H9 (cell line): Measurements from ENCODE around the gene SALL3. TPM values are rescaled to one million over a fixed set of nuclear protein-coding genes. Genes with fewer than 3 reads are reported as not detected.

Source experiments
- DNase-seq: peaks from one replicate; pipeline ENCODE4 v3.0.0-alpha.2; 2017
- H2AFZ ChIP-seq: one replicate; pipeline ENCODE4 v1.6.1; 2013; ENCODE audit warnings: mild to moderate bottlenecking, low read length, control low read depth, moderate library complexity
- H2AK5ac ChIP-seq: 2 replicates; pipeline ENCODE4 v1.6.1; 2013; ENCODE audit warnings: low read length, control low read depth, mixed read lengths; ENCODE audit not compliant: insufficient read length
- H2BK120ac ChIP-seq: one replicate; pipeline ENCODE4 v1.6.1; 2013; ENCODE audit warnings: low read depth, mild to moderate bottlenecking, low read length, control low read depth, inconsistent platforms; ENCODE audit not compliant: poor library complexity, severe bottlenecking
- H2BK12ac ChIP-seq: 2 replicates; pipeline ENCODE4 v1.6.1; 2013; ENCODE audit warnings: low read length, control low read depth, mixed read lengths, low read depth; ENCODE audit not compliant: insufficient read length
- H2BK15ac ChIP-seq: 2 replicates; pipeline ENCODE4 v1.6.1; 2013; ENCODE audit warnings: low read depth, low read length, control low read depth
- H2BK20ac ChIP-seq: one replicate; pipeline ENCODE4 v1.6.1; 2013; ENCODE audit warnings: low read depth, mild to moderate bottlenecking, low read length, control low read depth, inconsistent platforms; ENCODE audit not compliant: poor library complexity, severe bottlenecking
- H2BK5ac ChIP-seq: 2 replicates; pipeline ENCODE4 v1.6.1; 2013; ENCODE audit warnings: low read length, control low read depth, mixed read lengths; ENCODE audit not compliant: insufficient read length
- H3K14ac ChIP-seq: 2 replicates; pipeline ENCODE4 v1.6.1; 2013; ENCODE audit warnings: low read length, control low read depth; ENCODE audit not compliant: insufficient read depth
- H3K18ac ChIP-seq: 2 replicates; pipeline ENCODE4 v1.6.1; 2013; ENCODE audit warnings: low read depth, mild to moderate bottlenecking, mixed read lengths, low read length, control low read depth; ENCODE audit not compliant: insufficient read length
- H3K23ac ChIP-seq: 2 replicates; pipeline ENCODE4 v1.6.1; 2013; ENCODE audit warnings: low read length, control low read depth, mixed read lengths, low read depth; ENCODE audit not compliant: insufficient read length
- H3K23me2 ChIP-seq: 2 replicates; pipeline ENCODE4 v1.6.1; 2013; ENCODE audit warnings: low read depth, mild to moderate bottlenecking, mixed read lengths, low read length, control low read depth; ENCODE audit not compliant: insufficient read length, poor library complexity, severe bottlenecking
- H3K27ac ChIP-seq: 2 replicates; pipeline ENCODE4 v1.5.1; 2013; ENCODE audit warnings: low read length, control low read depth, mixed read lengths, low read depth; ENCODE audit not compliant: insufficient read length
- H3K27me3 ChIP-seq: 2 replicates; pipeline ENCODE4 v1.6.1; 2013; ENCODE audit warnings: low read length, control low read depth, inconsistent platforms; ENCODE audit not compliant: insufficient read depth
- H3K4ac ChIP-seq: 2 replicates; pipeline ENCODE4 v1.6.1; 2013; ENCODE audit warnings: low read depth, mild to moderate bottlenecking, control low read depth, inconsistent platforms, low read length, moderate library complexity
- H3K4me1 ChIP-seq: 2 replicates; pipeline ENCODE4 v1.6.1; 2013; ENCODE audit warnings: low read length, control low read depth, inconsistent platforms; ENCODE audit not compliant: insufficient read depth
- H3K4me2 ChIP-seq: 2 replicates; pipeline ENCODE4 v1.6.1; 2013; ENCODE audit warnings: low read length, control low read depth, mixed read lengths; ENCODE audit not compliant: insufficient read length, insufficient read depth
- H3K56ac ChIP-seq: 2 replicates; pipeline ENCODE4 v1.6.1; 2013; ENCODE audit warnings: low read depth, mild to moderate bottlenecking, mixed read lengths, low read length, control low read depth; ENCODE audit not compliant: insufficient read length
- H3K79me1 ChIP-seq: 2 replicates; pipeline ENCODE4 v1.6.1; 2013; ENCODE audit warnings: low read depth, mild to moderate bottlenecking, moderate library complexity, low read length, control low read depth, inconsistent platforms; ENCODE audit not compliant: insufficient read depth, poor library complexity, severe bottlenecking
- H3K79me2 ChIP-seq: 2 replicates; pipeline ENCODE4 v1.6.1; 2013; ENCODE audit warnings: low read length, control low read depth, inconsistent platforms; ENCODE audit not compliant: insufficient read depth
- H3K9ac ChIP-seq: 2 replicates; pipeline ENCODE4 v1.6.1; 2013; ENCODE audit warnings: low read length, control low read depth, mixed read lengths; ENCODE audit not compliant: insufficient read length; ENCODE audit errors: extremely low read depth
- H3K9me3 ChIP-seq: one replicate; pipeline ENCODE4 v1.6.1; 2013; ENCODE audit warnings: low read depth, low read length, inconsistent platforms; ENCODE audit not compliant: control insufficient read depth
- H3T11ph ChIP-seq: one replicate; pipeline ENCODE4 v1.6.1; 2013; ENCODE audit warnings: mild to moderate bottlenecking, low read length, control low read depth, inconsistent platforms
- H4K20me1 ChIP-seq: one replicate; pipeline ENCODE4 v1.6.1; 2013; ENCODE audit not compliant: control insufficient read depth, insufficient read length, insufficient read depth
- H4K5ac ChIP-seq: 2 replicates; pipeline ENCODE4 v1.6.1; 2013; ENCODE audit warnings: low read depth, mild to moderate bottlenecking, mixed read lengths, low read length, control low read depth; ENCODE audit not compliant: insufficient read length
- H4K8ac ChIP-seq: replicated peaks from 2 replicates; pipeline ENCODE4 v1.6.1; 2013; ENCODE audit warnings: low read length, control low read depth, mixed read lengths, low read depth; ENCODE audit not compliant: insufficient read length
- H4K91ac ChIP-seq: 2 replicates; pipeline ENCODE4 v1.6.1; 2013; ENCODE audit warnings: low read depth, mild to moderate bottlenecking, moderate library complexity, mixed read lengths, low read length, control low read depth; ENCODE audit not compliant: insufficient read length
- H3K27ac Mint-ChIP-seq, 3 experiments: 2 replicates in 2 of 3; 3 replicates in 1 of 3; pipeline ENCODE4 v1.8.0; 2020 to 2021; ENCODE audit warnings: mixed read lengths in 3 of 3, mild to moderate bottlenecking in 1 of 3, moderate library complexity in 1 of 3
- H3K27me3 Mint-ChIP-seq: 2 replicates; pipeline ENCODE4 v1.8.0; 2021; ENCODE audit warnings: low read depth, mild to moderate bottlenecking, moderate library complexity, mixed read lengths
- H3K36me3 Mint-ChIP-seq, 3 experiments: 2 replicates in 2 of 3; 3 replicates in 1 of 3; pipeline ENCODE4 v1.8.0; 2020 to 2021; ENCODE audit warnings: low read depth in 3 of 3, mixed read lengths in 3 of 3; ENCODE audit not compliant: insufficient read depth in 1 of 3
- H3K4me1 Mint-ChIP-seq, 2 experiments: 2 replicates each; pipeline ENCODE4 v1.8.0; 2020; ENCODE audit warnings: mixed read lengths in 2 of 2
- H3K4me3 Mint-ChIP-seq, 2 experiments: 2 replicates in 1 of 2; 3 replicates in 1 of 2; pipeline ENCODE4 v1.8.0; 2020 to 2021; ENCODE audit warnings: mild to moderate bottlenecking in 2 of 2, mixed read lengths in 2 of 2, moderate library complexity in 1 of 2
- H3K9me3 Mint-ChIP-seq, 2 experiments: 2 replicates in 1 of 2; 3 replicates in 1 of 2; pipeline ENCODE4 v1.8.0; 2020; ENCODE audit warnings: mild to moderate bottlenecking in 2 of 2, mixed read lengths in 2 of 2, moderate library complexity in 1 of 2
- WGBS: extraction: QIAGEN DNeasy Blood & Tissue Kit; methylation state at CpG from one replicate; pipeline ENCODE4 v1.1.7; 2013; ENCODE audit warnings: missing lambda C conversion rate, low lambda C conversion rate, mixed read lengths; ENCODE audit not compliant: insufficient read length; ENCODE audit errors: extremely low coverage; 5-methylcytosine and 5-hydroxymethylcytosine counted together
- total RNA-seq: library from RNA; stranded (reverse); gene quantifications from 2 replicates; pipeline ENCODE4 v1.2.1, GENCODE V29; 2021
- TF ChIP-seq, protein P1 (sequence below): fragments of 200-600 bp; sonication (generic); conservative IDR thresholded peaks from 3 replicates; pipeline ENCODE4 v1.8.0; 2021; ENCODE audit warnings: antibody characterized with exemption, mild to moderate bottlenecking

Gene SALL3
- total RNA-seq, 1 experiment from 2014 or later: 52.4 TPM

DNA sequence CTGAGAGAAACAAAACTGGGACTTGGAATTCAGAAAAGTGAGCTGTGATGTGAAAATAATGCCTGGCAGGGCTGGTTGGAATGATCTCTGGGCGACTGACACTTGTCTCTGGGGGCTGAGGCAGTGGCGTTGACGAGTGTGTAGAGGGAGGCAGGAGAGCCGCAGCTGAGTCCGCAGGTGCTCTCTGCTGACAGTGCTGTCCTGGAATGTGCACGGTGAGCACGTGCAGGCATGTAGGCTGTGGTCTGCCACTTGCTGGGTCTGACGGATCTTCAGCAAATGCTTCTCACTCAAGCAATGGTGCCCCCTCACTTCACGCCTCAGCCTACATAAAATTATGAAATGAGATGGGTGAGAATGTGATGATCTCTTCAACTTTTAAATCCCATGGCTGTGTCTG is 51.1 kb downstream of the SALL3 start:
- Histone ChIP-seq H4K5ac (no peak overlapping the region), H3T11ph (no peak overlapping the region), H3K9ac (no peak overlapping the region), H2BK15ac (no peak overlapping the region), H2BK12ac (no peak overlapping the region), H2AK5ac (no peak overlapping the region), H3K18ac (no peak overlapping the region), H4K8ac (no peak overlapping the region), H2BK5ac (no peak overlapping the region), H4K91ac (no peak overlapping the region), H3K56ac (no peak overlapping the region), H3K79me2 (no peaks in the 10 kb centered on the region), H3K23me2 (no peaks in the 10 kb centered on the region), H2AFZ (no peak overlapping the region), H3K27me3 (no peaks in the 10 kb centered on the region), H3K79me1 (no peaks in the 10 kb centered on the region), H3K27ac (no peak overlapping the region), H4K20me1 (no peaks in the 10 kb centered on the region), H2BK120ac (no peak overlapping the region), H3K4ac (no peak overlapping the region), H2BK20ac (no peak overlapping the region), H3K4me1 (no peaks in the 10 kb centered on the region), H3K9me3 (no peaks in the 10 kb centered on the region), H3K4me2 (no peak overlapping the region), H3K23ac (no peak overlapping the region), H3K14ac (no peak overlapping the region; the same call in 1 of the 2 replicates)
- no CpG with 5 or more reads among the region's 9 CpGs for WGBS
- TF ChIP-seq, protein P1, sequence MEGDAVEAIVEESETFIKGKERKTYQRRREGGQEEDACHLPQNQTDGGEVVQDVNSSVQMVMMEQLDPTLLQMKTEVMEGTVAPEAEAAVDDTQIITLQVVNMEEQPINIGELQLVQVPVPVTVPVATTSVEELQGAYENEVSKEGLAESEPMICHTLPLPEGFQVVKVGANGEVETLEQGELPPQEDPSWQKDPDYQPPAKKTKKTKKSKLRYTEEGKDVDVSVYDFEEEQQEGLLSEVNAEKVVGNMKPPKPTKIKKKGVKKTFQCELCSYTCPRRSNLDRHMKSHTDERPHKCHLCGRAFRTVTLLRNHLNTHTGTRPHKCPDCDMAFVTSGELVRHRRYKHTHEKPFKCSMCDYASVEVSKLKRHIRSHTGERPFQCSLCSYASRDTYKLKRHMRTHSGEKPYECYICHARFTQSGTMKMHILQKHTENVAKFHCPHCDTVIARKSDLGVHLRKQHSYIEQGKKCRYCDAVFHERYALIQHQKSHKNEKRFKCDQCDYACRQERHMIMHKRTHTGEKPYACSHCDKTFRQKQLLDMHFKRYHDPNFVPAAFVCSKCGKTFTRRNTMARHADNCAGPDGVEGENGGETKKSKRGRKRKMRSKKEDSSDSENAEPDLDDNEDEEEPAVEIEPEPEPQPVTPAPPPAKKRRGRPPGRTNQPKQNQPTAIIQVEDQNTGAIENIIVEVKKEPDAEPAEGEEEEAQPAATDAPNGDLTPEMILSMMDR: no peak
- no peak for DNase-seq
- Mint-ChIP-seq H3K4me1 (peaks cover 9 to 11% of the 10 kb centered on the region in 2 experiments), H3K27me3 (no peaks in the 10 kb centered on the region; the same call in 1 of the 2 replicates), H3K9me3 (peaks cover 31 to 40% of the 10 kb centered on the region in 2 experiments), H3K27ac (no peak overlapping the region; a peak in 1 of 7 replicates), H3K4me3 (no peak overlapping the region), H3K36me3 (peaks cover 0 to 28% (median 8%) of the 10 kb centered on the region in 3 experiments; a peak in 5 of 7 replicates)
